OCI-LY7 (cell line): ENCODE measurements around the gene RASSF4. TPM values are rescaled to one million over a fixed set of nuclear protein-coding genes. Genes with fewer than 3 reads are reported as not detected.

Experiments used
- BruUV-seq: library from RNA; stranded (reverse); fragments of 400-500 nt; replicated peaks from 2 replicates; lab custom pipeline; 2021; lab: Mats Ljungman, UMichigan
- CTCF ChIA-PET: fragments of 300-600 bp; sonication (Branson Sonifier 250); formaldehyde crosslinking; loops from one replicate; lab custom pipeline; 2022; ENCODE audit warnings: antibody characterized with exemption; ENCODE audit not compliant: unreplicated experiment; lab: Charles Lee
- POLR2A ChIA-PET: fragments of 300-600 bp; sonication (Branson Sonifier 250); formaldehyde crosslinking; loops from one replicate; lab custom pipeline; 2022; ENCODE audit warnings: antibody characterized with exemption; lab: Charles Lee
- DNase-seq: peaks from one replicate; pipeline ENCODE4 v3.0.0-alpha.2; 2015; ENCODE audit warnings: low spot score
- H2AFZ ChIP-seq: fragments of 200-600 bp; sonication (generic), shearing (Covaris generic); 2 replicates; pipeline ENCODE4 v1.6.1; 2014; ENCODE audit warnings: mild to moderate bottlenecking, antibody characterized with exemption, low read length, moderate library complexity
- H3K27ac ChIP-seq: fragments of 200-600 bp; sonication (generic); 2 replicates; pipeline ENCODE4 v1.5.1; 2014; ENCODE audit warnings: mixed run types, low read depth, mild to moderate bottlenecking, moderate library complexity, low read length, inconsistent platforms; ENCODE audit not compliant: poor library complexity, severe bottlenecking
- H3K36me3 ChIP-seq: fragments of 200-600 bp; sonication (generic); 2 replicates; pipeline ENCODE4 v1.6.1; 2014; ENCODE audit warnings: mild to moderate bottlenecking, antibody characterized with exemption, low read length, moderate library complexity, mixed read lengths; ENCODE audit not compliant: insufficient read depth
- H3K4me1 ChIP-seq: fragments of 200-600 bp; sonication (generic); 2 replicates; pipeline ENCODE4 v1.5.1; 2014; ENCODE audit warnings: mild to moderate bottlenecking, low read length; ENCODE audit not compliant: insufficient read depth, poor library complexity, severe bottlenecking
- H3K4me2 ChIP-seq: fragments of 200-600 bp; sonication (generic); 2 replicates; pipeline ENCODE4 v1.6.1; 2014; ENCODE audit warnings: mild to moderate bottlenecking, low read length
- H3K4me3 ChIP-seq: fragments of 200-600 bp; sonication (generic); 2 replicates; pipeline ENCODE4 v1.5.1; 2014; ENCODE audit warnings: mild to moderate bottlenecking, low read depth, low read length; ENCODE audit not compliant: poor library complexity, severe bottlenecking
- H3K79me2 ChIP-seq: fragments of 200-600 bp; sonication (generic); 2 replicates; pipeline ENCODE4 v1.6.1; 2016; ENCODE audit warnings: low read depth, mild to moderate bottlenecking, low read length, moderate library complexity, mixed read lengths; ENCODE audit not compliant: insufficient read depth
- H3K9me2 ChIP-seq: fragments of 200-600 bp; sonication (generic); 2 replicates; pipeline ENCODE4 v1.6.1; 2016; ENCODE audit warnings: mild to moderate bottlenecking, low read length, mixed read lengths; ENCODE audit not compliant: insufficient read depth
- H3K9me3 ChIP-seq: fragments of 200-600 bp; sonication (generic); 2 replicates; pipeline ENCODE4 v1.6.1; 2014; ENCODE audit warnings: mild to moderate bottlenecking, mixed run types, low read length, mixed read lengths
- H4K20me1 ChIP-seq: fragments of 200-600 bp; sonication (generic); 2 replicates; pipeline ENCODE4 v1.6.1; 2014; ENCODE audit warnings: mild to moderate bottlenecking, antibody characterized with exemption, low read length, moderate library complexity, mixed read lengths; ENCODE audit not compliant: insufficient read depth
- CTCF ChIP-seq: fragments of 200-600 bp; sonication (generic); conservative IDR thresholded peaks from 2 replicates; pipeline ENCODE4 v1.5.1; 2014; ENCODE audit warnings: mild to moderate bottlenecking, antibody characterized with exemption, low read length, moderate library complexity, mixed read lengths
- EZH2phosphoT487 ChIP-seq: fragments of 200-600 bp; sonication (generic); IDR thresholded peaks from 2 replicates; pipeline ENCODE4 v1.6.1; 2018; ENCODE audit warnings: low read depth, borderline replicate concordance, mild to moderate bottlenecking, mixed run types, antibody characterized with exemption, low read length, moderate library complexity, mixed read lengths
- intact Hi-C: fragments of 100-400 bp; cut with micrococcal nuclease; formaldehyde crosslinking; loops from one replicate; pipeline ENCODE4 v1.10.0; 2022; ENCODE audit not compliant: unreplicated experiment
- total RNA-seq, 2 experiments: library from RNA; depleted of rRNA in 1 of 2; stranded (reverse); fragments of >200 nt in 1 of 2; shearing (Covaris generic) in 1 of 2; gene quantifications; 2 replicates each; pipeline ENCODE4 v1.2.3, GENCODE V29; 2014 to 2022

Gene RASSF4
- total RNA-seq, 2 experiments from 2014 or later: 2.6 to 5.3 TPM

DNA sequence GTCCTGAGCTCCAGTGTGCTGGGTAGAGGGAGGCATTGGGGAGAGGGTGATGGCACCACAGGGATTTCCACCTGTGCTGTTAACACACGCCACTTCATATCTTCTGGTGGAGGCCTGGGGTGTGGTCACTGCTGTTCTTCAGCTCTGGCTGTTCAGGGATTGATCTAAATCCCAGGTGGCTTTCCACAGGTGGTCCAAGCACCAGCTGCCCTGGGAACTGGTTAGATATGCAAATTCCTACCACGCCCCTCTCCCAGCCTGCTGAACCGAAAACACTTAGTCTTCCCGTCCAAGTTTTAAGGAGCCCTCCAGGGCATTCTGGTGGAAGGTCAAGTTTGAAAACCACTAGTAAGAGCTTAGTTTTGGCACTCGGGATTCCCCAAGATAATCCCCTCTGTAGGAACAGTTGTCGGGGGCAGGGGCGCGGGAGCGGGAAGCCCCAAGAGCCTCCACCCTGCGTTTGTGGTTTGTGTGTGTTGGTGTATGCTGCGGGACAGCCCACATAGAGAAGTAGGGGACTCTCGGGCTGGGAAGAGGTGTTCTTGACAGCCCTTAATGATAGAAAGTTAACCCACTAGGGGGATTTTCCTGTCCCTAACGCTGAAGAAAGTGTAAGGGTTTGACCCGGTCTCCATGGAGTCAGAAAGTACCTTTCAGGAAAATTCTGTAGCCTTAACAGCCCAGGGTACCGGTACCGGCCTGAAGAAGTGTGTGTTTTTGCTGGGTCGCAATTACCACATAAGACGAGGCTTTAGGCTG, 13.9 kb downstream of the RASSF4 start:
- Histone ChIP-seq H3K4me2 (peak overlapping the region; percentile 78), H3K36me3 (no peaks in the 10 kb centered on the region), H3K9me3 (no peaks in the 10 kb centered on the region), H4K20me1 (no peaks in the 10 kb centered on the region), H3K9me2 (no peaks in the 10 kb centered on the region), H2AFZ (peak overlapping the region; percentile 99; the same call in 1 of the 2 replicates), H3K27ac (no peak overlapping the region), H3K79me2 (no peaks in the 10 kb centered on the region), H3K4me3 (no peak overlapping the region), H3K4me1 (peaks cover 22% of the 10 kb centered on the region)
- ChIA-PET CTCF (no interaction called here), POLR2A (interaction anchor here (0.8 to 1.9 kb wide), 3 partner anchors 9 to 41 kb away, joined by 3 to 9 read pairs (median 3); no protein-coding TSS in a partner anchor)
- DNase-seq: no peak
- no TSS peak for BruUV-seq
- no peak for TF ChIP-seq EZH2phosphoT487
- no peak for TF ChIP-seq CTCF
- intact Hi-C loops: no loop called here

DNA sequence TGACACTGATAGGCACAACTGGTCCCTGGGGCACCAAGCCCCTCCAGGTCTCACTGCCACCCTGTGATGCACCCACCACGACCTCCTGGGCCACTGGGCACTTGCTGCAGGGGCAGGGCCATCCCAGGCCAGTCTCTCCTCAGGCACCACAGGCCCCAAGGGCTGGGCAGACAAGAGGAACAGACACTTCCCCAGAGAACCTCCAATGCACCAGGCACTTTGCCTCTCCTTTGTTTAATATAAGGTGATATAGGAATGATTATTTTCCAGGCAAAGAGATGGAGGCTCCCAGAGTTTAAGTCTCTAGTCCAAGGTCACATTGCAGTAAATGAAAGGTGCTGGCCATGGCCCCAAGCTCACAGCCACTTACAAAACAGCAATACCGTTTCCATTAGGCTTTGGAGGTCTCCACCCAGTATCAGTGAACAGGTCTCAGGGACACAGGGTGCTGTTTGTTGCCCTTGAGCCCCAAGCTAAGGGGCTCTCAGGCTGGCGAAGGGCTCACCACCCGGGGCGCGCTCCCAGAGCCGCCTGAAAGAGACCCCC, 14.6 kb downstream of the RASSF4 start:
- ChIA-PET POLR2A (interaction anchor here (0.6 to 1.9 kb wide), 3 partner anchors 10 to 13 kb away, joined by 3 to 9 read pairs (median 3); no protein-coding TSS in a partner anchor), CTCF (no interaction called here)
- BruUV-seq: no TSS peak
- DNase-seq: peak; percentile 17
- no peaks in the 10 kb centered on the region for H3K79me2 ChIP-seq
- peak overlapping the region; percentile 99 for H2AFZ ChIP-seq
- H3K9me2 ChIP-seq: no peaks in the 10 kb centered on the region
- H3K4me3 ChIP-seq: peak overlapping the region; percentile 65
- H4K20me1 ChIP-seq: no peaks in the 10 kb centered on the region
- no peaks in the 10 kb centered on the region for H3K9me3 ChIP-seq
- no peak for TF ChIP-seq CTCF
- no peak for TF ChIP-seq EZH2phosphoT487
- peak overlapping the region; percentile 78 for H3K4me2 ChIP-seq
- no peak overlapping the region for H3K27ac ChIP-seq
- H3K36me3 ChIP-seq: no peaks in the 10 kb centered on the region
- peaks cover 18% of the 10 kb centered on the region for H3K4me1 ChIP-seq
- intact Hi-C loops: no loop called here
